ENCODE results near the gene KDELR3.

Gene KDELR3

GRCh38 chr22:38523029-38523428 lies 55.1 kb downstream of the KDELR3 start:
- DNase-seq = no peak

- DNase-seq = no peak
Measured at GRCh38 chr22:38523479-38523878, 55.6 kb downstream of the KDELR3 start.

DNA sequence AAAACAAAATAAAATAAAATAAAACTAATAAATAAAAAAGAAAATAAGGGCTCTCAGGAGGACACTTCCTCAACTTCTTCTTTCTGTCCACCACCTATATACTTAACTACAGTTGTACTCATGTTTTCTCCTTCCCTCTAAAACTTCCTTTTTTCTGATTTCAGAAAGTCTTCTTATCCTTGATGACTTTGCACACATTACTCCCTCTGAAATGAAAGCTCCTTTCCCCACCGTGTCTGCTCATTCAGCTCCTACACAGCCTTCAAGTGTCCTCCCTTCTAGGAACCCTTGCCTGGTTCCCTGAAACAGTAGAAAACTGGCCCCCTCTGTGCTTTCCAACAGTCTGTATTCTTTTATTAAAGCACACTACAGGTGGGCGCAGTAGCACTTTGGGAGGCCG lies 56.5 kb downstream of the KDELR3 start:
- no peak for DNase-seq

DNA sequence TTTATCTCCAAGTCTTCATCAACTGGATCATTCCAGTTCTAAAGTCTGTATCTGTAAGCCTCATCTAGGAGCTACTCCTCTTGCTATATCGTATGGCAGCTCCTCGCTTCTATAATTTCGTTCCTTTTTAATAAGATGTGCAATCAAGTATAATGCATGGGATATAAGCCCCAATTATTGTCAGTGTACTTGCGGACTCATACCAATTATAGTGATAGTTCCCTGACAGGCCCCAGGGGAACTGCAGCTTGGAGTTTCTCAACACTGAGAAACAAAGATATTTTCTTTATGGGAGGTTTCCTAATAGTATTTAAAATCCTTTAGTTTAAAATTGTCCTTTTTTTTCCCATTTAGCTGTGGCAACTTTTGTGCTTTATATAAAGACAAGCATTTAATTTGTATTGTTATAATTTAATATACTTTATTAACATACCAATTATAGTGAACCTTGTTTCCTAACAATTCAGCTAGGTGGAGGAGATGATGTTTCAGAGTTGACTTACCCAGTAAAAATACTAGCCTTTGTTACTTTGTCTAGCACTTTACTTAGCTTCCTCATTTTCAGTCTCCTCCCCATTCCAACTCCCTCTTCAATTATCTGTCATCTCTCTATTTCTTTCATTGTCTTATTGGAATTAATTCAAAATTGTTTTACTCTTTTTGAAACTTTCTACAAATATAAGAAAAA lies 63.5 kb downstream of the KDELR3 start:
- no peak for DNase-seq

Data from CD4-positive, alpha-beta T cell treated with Interleukin-17A for 4 hours (primary cell).